ENCODE measurements around the gene PDZD8.

The PDZD8 gene

DNA sequence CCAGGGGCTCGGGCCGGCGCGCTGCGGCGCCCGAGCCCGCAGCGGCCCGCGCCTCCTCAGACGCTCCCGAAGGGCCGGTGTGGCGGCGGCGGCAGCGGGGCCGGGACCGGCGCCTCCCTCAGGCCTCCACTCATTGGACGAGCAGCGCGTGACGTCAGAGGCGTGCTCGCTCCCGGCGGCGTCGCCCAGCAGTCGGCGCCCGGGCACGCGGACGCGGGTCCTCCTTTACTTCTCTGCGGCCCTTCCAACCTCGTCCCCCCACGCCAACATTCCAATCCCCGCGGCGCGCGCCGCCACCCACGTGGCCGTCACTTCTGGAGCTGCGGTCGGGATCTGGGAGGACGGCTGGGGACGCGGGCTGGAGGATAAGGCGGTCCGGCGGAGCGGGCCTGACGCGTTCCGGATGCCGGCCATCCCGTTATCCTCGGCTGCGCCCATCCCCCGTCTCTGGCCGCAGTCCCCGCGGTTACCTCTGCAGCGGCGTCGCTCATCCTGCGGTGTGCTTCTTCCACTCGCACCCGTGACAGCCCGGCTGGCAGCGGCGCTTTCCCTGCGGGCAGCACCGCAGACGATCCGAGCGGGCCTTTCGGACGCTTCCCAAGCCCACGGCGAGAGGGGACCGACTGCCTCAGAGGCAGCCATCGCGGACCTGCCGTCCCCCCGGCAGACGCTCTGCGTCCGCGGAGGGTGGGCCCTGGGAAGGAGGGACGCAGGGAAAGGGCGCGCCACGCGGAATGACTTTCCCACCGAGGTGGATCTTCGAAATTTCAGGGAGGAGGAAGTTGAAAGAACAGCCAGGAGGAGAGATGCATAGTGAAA is at the start of gene PDZD8:
PDZD8 (minus strand) TSS at position 81 of the 819 bp plus-strand sequence. CDS start 213 bp downstream, outside the sequence.
- peak; percentile 17 for DNase-seq

DNA sequence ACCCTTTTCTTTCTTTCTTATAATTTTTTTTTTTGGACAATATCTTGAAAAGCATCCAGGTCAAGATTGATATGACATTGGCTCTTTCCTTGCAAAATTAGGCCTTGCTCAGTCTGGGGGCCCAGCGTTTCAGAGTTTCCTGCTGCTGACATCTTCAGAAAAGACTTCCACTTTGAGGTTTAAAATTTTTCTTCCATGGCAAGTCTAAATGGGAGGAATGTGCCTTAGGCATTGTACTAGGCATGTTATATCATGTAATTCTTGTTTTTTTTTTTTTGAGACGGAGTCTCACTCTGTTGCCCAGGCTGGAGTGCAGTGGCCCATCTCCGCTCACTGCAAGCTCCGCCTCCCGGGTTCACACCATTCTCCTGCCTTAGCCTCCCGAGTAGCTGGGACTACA is 48.9 kb upstream of the PDZD8 start:
- DNase-seq: no peak

DNA sequence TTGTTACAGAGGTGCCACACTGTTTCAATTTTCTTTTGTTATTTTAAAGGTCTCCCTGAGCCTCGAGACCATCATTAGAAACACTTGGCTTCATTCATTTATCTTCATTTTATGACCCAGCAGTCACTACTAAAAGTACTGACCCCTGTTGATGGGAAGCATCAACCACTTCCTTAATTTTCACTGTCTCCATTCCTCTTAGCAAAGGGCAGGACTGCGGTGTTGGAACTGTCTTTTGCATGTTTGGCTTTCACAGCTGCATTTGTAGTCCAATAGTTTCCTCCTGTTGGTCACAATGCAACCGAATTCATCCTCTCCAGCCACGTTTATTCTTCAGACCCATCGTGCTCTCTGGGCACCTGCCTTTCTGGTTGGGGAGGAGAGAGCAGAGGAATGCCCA is 46.7 kb upstream of the PDZD8 start:
- no peak for DNase-seq

- no peak for DNase-seq
Measured at GRCh38 chr10:117420768-117421167, 45.5 kb upstream of the PDZD8 start.

DNA sequence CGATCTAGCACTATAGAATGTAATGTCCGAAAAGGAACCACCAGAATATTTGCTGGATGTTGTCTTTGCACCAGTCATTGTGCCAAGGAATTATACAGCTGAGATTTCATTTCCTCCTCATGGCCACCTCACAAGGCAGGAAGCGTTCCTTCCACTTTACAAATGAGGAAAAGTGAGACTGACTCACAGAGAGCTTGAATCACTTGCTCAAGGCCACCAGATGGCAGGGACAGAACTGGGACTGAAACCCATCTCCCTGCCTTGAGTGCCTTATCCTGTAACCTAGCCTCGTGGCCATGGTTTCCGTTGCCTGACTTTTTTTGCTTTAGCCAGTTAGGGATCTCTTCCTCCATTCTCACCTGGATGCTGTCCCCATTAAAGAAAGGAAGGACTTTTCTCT is 44.7 kb upstream of the PDZD8 start:
- DNase-seq: no peak

- no peak for DNase-seq
Measured at GRCh38 chr10:117419159-117419558, 43.9 kb upstream of the PDZD8 start.

GRCh38 chr10:117418121-117418520 is 42.9 kb upstream of the PDZD8 start:
- no peak for DNase-seq

GRCh38 chr10:117417196-117417595 is 42.0 kb upstream of the PDZD8 start:
- peak; percentile 16 for DNase-seq

- DNase-seq: no peak
Measured at GRCh38 chr10:117413928-117414618, 38.8 kb upstream of the PDZD8 start.

DNA sequence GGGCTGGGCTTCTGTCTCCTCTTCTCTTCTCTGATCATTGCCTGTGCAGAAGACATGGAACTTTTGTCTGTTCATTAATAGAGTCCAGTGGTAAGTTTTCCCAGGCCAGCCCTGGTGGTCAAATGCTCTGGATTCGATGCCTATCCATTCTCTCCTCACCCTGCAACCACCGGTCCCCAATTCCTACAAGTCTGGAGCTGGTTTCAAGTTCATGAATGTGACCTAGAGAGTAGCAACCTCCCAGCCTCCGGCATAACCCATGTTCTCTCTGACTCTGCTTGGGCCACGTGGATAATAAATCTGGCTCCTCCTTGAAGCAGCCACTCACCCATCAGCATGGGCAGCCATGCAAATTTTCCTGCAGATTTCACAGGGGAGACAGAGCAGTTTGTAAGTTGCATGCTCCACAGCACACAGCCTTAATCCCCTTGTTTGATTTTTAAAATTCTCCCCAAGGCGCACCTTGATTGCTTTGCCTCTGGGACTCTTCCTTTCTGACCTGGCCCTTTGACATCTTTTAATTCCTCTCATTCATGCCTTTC is 37.3 kb upstream of the PDZD8 start:
- DNase-seq: no peak

- DNase-seq: peak; percentile 8
Measured at GRCh38 chr10:117411479-117412399, 36.5 kb upstream of the PDZD8 start.

DNA sequence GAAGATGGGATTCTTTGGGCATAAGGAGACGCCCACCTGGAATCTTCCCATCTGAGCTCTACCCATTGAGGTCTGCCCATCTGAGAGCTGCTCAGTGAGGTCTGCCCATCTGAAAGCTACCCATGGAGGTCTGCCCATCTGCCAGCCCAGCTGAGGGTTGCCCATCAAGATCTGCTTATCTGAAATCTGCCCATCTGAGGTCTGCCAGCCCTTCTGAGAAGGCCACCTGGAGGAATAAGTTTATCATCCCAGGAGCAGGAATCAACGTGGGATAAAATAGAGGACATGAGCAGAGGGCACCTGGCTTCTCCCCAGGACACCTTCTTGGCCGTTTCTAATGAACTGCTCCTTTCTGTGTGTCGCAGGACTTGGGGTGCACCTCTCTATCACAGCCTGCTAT is 35.3 kb upstream of the PDZD8 start:
- DNase-seq: peak; percentile 7

GRCh38 chr10:117409549-117410305 is 34.5 kb upstream of the PDZD8 start:
- DNase-seq: no peak

GRCh38 chr10:117408436-117409384 is 33.5 kb upstream of the PDZD8 start:
- no peak for DNase-seq

DNA sequence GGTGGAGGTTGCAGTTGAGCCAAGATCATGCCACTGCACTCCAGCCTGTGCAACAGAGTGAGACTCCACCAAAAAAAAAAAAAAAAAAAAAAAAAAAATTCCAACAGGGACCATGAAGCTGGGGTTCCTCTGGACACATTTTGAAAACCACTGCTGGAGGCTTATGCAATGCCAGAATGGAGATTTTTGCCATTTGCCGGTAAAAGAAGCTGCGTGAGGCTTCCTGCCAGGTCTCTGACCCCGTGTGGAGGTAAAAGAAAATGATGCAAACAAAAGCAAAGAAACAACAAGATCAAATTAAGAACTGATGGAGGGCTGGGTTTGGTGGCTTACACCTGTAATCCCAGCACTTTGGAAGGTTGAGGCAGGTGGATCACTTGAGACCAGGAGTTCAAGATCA is 30.5 kb upstream of the PDZD8 start:
- DNase-seq: no peak

GRCh38 chr10:117400329-117400728 is 25.1 kb upstream of the PDZD8 start:
- DNase-seq: no peak

- DNase-seq: no peak
Measured at GRCh38 chr10:117399341-117400196, 24.3 kb upstream of the PDZD8 start.

GRCh38 chr10:117398029-117398428 is 22.8 kb upstream of the PDZD8 start:
- DNase-seq: no peak

DNA sequence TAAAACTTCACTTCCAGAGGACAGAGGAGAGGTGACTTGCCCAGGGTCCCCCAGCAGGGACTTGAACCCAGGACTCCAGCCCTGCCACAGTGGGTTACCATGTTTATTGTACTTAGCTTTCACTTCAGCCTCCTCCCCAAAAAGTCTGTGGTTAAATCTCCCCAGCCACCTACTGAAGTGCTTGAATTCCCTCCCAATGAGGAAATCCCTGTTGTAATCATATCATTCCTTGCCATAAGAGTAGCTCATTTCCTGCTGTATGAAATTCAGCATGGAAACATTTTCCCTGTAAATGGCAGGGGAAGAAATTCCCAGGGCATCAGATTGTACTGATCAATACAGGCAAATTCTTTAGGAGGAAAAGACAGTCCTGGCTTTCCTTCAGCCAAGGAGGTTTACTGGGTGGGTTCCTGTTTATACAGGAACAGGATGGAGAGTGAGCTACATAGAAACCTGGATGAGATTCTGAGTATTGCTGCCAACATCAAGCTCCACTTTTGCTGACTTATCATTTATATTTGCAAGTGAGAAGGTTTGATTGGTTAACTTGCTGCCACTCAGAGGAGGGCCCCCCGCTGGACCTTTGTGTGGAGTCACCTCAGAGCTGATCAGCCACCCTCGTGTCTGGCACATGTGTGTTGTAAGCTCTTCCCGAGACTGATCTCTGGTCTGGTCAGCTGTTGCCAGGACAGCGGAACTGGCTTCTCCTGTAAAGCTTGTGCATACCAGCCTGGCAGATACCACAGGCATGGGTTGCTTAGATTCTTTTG is 16.4 kb upstream of the PDZD8 start:
- DNase-seq: no peak

Data from DMS 273 treated with DMSO at 0.1 percent for 48 hours (cell line).